ENCODE data around the gene TPM4. TPM values are rescaled to one million over a fixed set of nuclear protein-coding genes. Genes with fewer than 3 reads are reported as not detected.
"Not testable (repeated sequence)": the region's sequence is repeated elsewhere in the genome, so short reads cannot be mapped to it uniquely, and the experiment has no call there.

Gene TPM4
- 619 TPM for total RNA-seq

DNA sequence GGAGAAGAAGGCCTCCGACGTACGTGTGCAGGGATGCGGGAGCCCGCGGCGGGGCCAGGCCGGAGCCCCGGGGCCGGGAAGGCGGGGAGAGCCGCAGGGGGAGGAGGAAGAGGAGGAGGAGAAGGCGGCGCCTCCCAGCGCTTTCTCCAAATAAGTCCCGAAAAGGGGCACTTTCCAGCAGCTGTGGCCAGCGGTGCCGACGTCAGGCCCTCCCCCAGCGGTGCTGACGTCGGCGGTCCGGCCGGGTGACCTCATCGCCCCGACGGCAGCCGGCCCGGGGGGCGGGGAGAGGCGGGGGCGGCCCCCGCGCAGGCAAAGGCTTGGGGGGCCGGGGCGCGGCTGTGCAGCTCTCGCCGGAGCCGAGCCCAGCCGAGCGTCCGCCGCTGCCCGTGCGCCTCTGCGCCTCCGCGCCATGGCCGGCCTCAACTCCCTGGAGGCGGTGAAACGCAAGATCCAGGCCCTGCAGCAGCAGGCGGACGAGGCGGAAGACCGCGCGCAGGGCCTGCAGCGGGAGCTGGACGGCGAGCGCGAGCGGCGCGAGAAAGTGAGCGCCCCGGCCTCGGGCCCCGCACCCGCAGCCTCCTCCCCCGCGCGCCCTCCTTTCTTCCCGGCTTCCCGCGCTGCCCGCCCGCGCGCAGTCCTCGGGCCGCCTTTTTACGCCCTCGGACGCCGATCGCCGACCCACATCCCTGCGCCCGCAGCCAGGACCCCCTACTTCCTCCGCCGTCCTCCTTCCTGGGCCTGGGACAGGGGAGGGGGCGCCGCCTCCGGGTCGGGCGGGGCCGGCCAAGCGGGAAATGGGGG is at the start of gene TPM4:
TSS of gene TPM4 (plus strand) at position 342 of the 804 bp plus-strand sequence. CDS start at position 413, 71 bp downstream.
- H3K4me1 ChIP-seq: peaks cover 14 to 43% of the 10 kb centered on the region in 2 donors
- no peak for TF ChIP-seq CTCF (IDR thresholded peaks at IDR 0.05)
- intact Hi-C loops (cut with DNase I): no loop called here

DNA sequence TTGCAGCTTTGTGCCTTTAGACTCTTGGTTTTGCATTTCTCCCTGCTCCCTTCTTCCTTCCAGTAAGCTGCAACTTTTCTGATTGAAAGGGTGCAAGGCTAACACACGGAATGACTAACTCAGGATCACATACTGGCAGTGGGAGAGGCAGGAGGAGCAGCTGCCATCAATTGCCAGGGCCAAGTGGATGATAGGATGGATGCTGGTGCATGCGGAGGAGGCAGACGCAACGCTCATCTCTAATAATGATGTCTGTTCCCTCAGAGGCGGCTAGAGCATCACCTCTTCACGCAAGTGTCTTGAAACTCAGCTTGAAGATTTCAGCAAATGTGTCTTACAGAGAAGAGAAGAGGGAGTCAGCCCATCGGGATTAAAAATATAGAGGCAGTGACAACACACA is 49.5 kb upstream of the TPM4 start:
- no peaks in the 10 kb centered on the region for H3K4me1 ChIP-seq
- TF ChIP-seq CTCF (IDR thresholded peaks at IDR 0.05): no peak
- no peak for DNase-seq (ENCODE audit: low spot score in 2 of 2)
- H3K27me3 ChIP-seq: no peaks in the 10 kb centered on the region
- intact Hi-C loops (cut with DNase I): no loop called here
- H3K36me3 ChIP-seq: no peaks in the 10 kb centered on the region
- no peaks in the 10 kb centered on the region for H3K9me3 ChIP-seq
- H3K27ac ChIP-seq: no peak overlapping the region
- no peak overlapping the region for H3K4me3 ChIP-seq

More for the DNA sequence above, at the start of gene TPM4:
- DNase-seq (ENCODE audit: low spot score in 2 of 2): peak; percentile 79 to 97
- H3K27me3 ChIP-seq: no peaks in the 10 kb centered on the region
- H3K27ac ChIP-seq: peak within 1 kb of the TSS; percentile 99 to 100
- H3K36me3 ChIP-seq: peaks cover 23 to 59% of the 10 kb centered on the region in 2 donors
- peak within 1 kb of the TSS; percentile 94 to 95 for H3K4me3 ChIP-seq
- no peaks in the 10 kb centered on the region for H3K9me3 ChIP-seq

DNA sequence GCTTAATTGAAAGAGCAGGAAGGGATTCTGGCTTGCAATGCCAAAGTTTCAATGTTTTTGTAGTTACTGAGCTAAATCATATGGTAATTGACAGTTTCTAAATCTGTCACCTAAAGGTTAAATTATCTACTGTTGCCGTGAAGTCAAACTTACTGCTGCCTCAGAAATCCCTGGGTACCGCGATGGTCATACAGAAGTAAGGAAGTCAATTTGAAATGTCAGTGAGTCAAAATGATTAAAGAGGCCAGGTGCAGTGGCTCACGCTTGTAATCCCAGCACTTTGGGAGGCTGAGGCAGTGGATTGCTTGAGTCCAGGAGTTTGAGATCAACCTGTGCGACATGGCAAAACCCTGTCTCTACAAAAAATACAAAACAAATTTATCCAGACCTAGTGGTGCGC is 48.8 kb upstream of the TPM4 start:
- H3K4me1 ChIP-seq: no peaks in the 10 kb centered on the region
- no peaks in the 10 kb centered on the region for H3K36me3 ChIP-seq
- H3K27ac ChIP-seq: no peak overlapping the region
- no peak for TF ChIP-seq CTCF (IDR thresholded peaks at IDR 0.05)
- no peaks in the 10 kb centered on the region for H3K27me3 ChIP-seq
- no peaks in the 10 kb centered on the region for H3K9me3 ChIP-seq
- DNase-seq (ENCODE audit: low spot score in 2 of 2): no peak
- H3K4me3 ChIP-seq: no peak overlapping the region
- intact Hi-C loops (cut with DNase I): no loop called here

DNA sequence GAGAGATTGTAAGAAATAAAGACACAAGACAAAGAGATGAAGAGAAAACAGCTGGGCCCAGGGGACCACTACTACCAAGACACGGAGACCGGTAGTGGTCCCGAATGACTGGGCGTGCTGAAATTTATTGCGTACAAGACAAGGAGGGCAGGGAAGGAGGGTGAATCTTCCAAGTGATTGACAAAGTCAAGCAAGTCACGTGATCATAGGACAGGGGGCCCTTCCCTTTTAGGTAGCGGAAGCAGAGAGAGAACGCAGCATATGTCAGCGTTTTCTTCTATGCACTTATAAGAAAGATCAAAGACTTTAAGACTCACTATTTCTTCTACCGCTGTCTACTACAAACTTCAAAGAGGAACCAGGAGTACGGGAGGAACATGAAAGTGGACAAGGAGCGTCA is 46.1 kb upstream of the TPM4 start:
- H3K27ac ChIP-seq; H3K4me3 ChIP-seq; H3K27me3 ChIP-seq; DNase-seq (ENCODE audit: low spot score in 2 of 2); intact Hi-C loops (cut with DNase I); H3K9me3 ChIP-seq; H3K36me3 ChIP-seq; H3K4me1 ChIP-seq: not testable (repeated sequence)

DNA sequence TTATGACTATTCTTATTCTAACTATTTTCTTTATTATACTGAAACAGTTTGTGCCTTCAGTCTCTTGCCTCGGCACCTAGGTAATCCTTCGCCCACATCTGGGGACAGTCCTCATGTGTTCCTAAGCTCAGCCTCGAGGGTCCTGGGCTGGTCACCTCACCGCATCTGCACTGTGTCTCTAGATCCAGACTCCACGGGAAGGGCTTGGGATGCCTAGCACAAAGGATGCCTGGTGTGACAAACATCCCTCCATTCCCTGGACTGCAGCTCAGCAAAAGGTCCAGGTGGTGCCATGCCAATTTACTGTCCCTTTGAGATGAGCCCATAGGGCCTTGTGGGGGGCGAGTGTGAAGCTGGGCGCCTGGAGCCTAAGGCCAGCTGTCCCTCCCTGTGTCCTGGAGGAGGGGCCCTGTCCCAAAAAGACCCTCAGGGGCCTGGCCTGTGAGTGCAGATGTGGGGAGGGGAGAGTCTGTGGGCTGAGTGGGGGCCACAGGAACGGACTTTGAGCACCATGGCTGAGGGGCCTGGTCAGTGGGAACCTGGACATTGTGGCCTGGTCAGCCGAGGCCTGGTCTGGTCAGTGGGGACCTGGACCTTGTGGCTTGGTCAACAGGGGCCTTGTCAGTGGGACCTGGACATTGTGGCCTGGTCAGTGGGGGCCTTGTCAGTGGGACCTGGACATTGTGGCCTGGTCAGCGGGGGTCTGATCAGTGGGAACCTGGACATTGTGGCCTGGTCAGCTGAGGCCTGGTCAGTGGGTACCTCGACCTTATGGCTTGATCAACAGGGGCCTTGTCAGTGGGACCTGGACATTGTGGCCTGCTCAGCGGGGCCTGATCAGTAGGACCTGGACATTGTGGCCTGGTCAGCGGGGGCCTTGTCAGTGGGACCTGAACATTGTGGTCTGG is 45.1 kb upstream of the TPM4 start:
- H3K27ac ChIP-seq: no peak overlapping the region
- no peak for TF ChIP-seq CTCF (IDR thresholded peaks at IDR 0.05)
- no peak overlapping the region for H3K4me3 ChIP-seq
- no peaks in the 10 kb centered on the region for H3K27me3 ChIP-seq
- H3K36me3 ChIP-seq: no peaks in the 10 kb centered on the region
- H3K4me1 ChIP-seq: no peaks in the 10 kb centered on the region
- no peaks in the 10 kb centered on the region for H3K9me3 ChIP-seq
- DNase-seq (ENCODE audit: low spot score in 2 of 2): no peak
- intact Hi-C loops (cut with DNase I): no loop called here

GRCh38 chr19:16031872-16032200 is 44.5 kb upstream of the TPM4 start:
- Histone ChIP-seq H3K4me3 (no peak overlapping the region), H3K4me1 (no peaks in the 10 kb centered on the region), H3K27me3 (no peaks in the 10 kb centered on the region), H3K9me3 (no peaks in the 10 kb centered on the region), H3K36me3 (no peaks in the 10 kb centered on the region), H3K27ac (no peak overlapping the region)
- intact Hi-C loops (cut with DNase I): no loop called here
- no peak for TF ChIP-seq CTCF (IDR thresholded peaks at IDR 0.05)
- DNase-seq (ENCODE audit: low spot score in 2 of 2): no peak
